HCT116 (cell line): ENCODE data around the gene MED15. TPM values are rescaled to one million over a fixed set of nuclear protein-coding genes. Genes with fewer than 3 reads are reported as not detected.

ENCODE experiments used
- ATAC-seq: fragments of 200-7000 bp; cut with Tn5 transposase; 2 replicates; pipeline ENCODE4 v1.9.1; 2020; ENCODE audit warnings: mild to moderate bottlenecking, moderate library complexity
- BruUV-seq: library from RNA; stranded (reverse); fragments of 400-500 nt; replicated peaks from 2 replicates; lab custom pipeline; 2021; lab: Mats Ljungman, UMichigan
- CTCF ChIA-PET: fragments of 300-600 bp; sonication (Branson Sonifier 250); formaldehyde crosslinking; loops from one replicate; lab custom pipeline; 2021; ENCODE audit warnings: antibody characterized with exemption; lab: Charles Lee
- POLR2A ChIA-PET: fragments of 300-600, 350-600 bp; sonication (Branson Sonifier 250); formaldehyde crosslinking; loops from one replicate; lab custom pipeline; 2021; ENCODE audit warnings: antibody characterized with exemption; lab: Charles Lee
- RAD21 ChIA-PET, 2 experiments: fragments of 300-600 bp; sonication (Branson Sonifier 250); formaldehyde crosslinking; loops; one replicate each; lab custom pipeline; 2023; ENCODE audit warnings: low total read pairs in 2 of 2; ENCODE audit not compliant: uncharacterized antibody in 2 of 2, unreplicated experiment in 2 of 2, low non-redundant PET in 1 of 2; lab: Charles Lee
- DNase-seq: peaks from one replicate; pipeline ENCODE4 v3.0.0-alpha.2; 2010; ENCODE audit warnings: low read depth, low spot score
- H2AFZ ChIP-seq: fragments of 200-600 bp; shearing (Covaris generic), sonication (generic); 2 replicates; pipeline ENCODE4 v1.6.1; 2017; ENCODE audit warnings: low read depth, mixed run types, mixed read lengths, antibody characterized with exemption, low read length; ENCODE audit not compliant: poor library complexity, severe bottlenecking
- H3K27ac ChIP-seq: 2 replicates; pipeline ENCODE4 v1.5.1; 2012; ENCODE audit warnings: low read depth, low read length
- H3K27me3 ChIP-seq: fragments of 200-600 bp; sonication (generic); 2 replicates; pipeline ENCODE4 v1.6.1; 2016; ENCODE audit warnings: mixed run types, low read length, mixed read lengths; ENCODE audit not compliant: insufficient read depth
- H3K36me3 ChIP-seq, 2 experiments: fragments of 200-500 bp in 1 of 2; fragments of 200-600 bp in 1 of 2; sonication (Bioruptor generic) in 1 of 2; sonication (generic) in 1 of 2; 2 replicates each; pipeline versions ENCODE4 v1.5.1 to v1.6.1; 2014 to 2016; ENCODE audit warnings: low read length in 2 of 2, inconsistent platforms in 1 of 2, mixed read lengths in 1 of 2, mixed run types in 1 of 2; ENCODE audit not compliant: insufficient read depth in 2 of 2, control insufficient read depth in 1 of 2
- H3K4me1 ChIP-seq, 2 experiments: fragments of 200-600 bp in 1 of 2; sonication (generic) in 1 of 2; 2 replicates each; pipeline versions ENCODE4 v1.5.1 to v1.6.1; 2012 to 2017; ENCODE audit warnings: low read length in 2 of 2, inconsistent platforms in 1 of 2, mild to moderate bottlenecking in 1 of 2, mixed read lengths in 1 of 2, mixed run types in 1 of 2, moderate library complexity in 1 of 2; ENCODE audit not compliant: insufficient read depth in 2 of 2, control insufficient read depth in 1 of 2
- H3K4me2 ChIP-seq: fragments of 200-600 bp; sonication (generic); 2 replicates; pipeline ENCODE4 v1.6.1; 2017; ENCODE audit warnings: mixed run types, low read length, mixed read lengths
- H3K4me3 ChIP-seq, 2 experiments: fragments of 200-600 bp in 1 of 2; sonication (generic) in 1 of 2; replicated peaks in 1 of 2; 2 replicates each; pipeline ENCODE4 v1.5.1; 2011 to 2016; ENCODE audit warnings: low read length in 2 of 2, control low read depth in 1 of 2, low read depth in 1 of 2, mild to moderate bottlenecking in 1 of 2, mixed read lengths in 1 of 2, mixed run types in 1 of 2
- H3K79me2 ChIP-seq: fragments of 200-600 bp; sonication (generic); 2 replicates; pipeline ENCODE4 v1.6.1; 2017; ENCODE audit warnings: mild to moderate bottlenecking, mixed run types, low read length, moderate library complexity, mixed read lengths; ENCODE audit not compliant: insufficient read depth
- H3K9ac ChIP-seq: fragments of 200-600 bp; sonication (generic); 2 replicates; pipeline ENCODE4 v1.6.1; 2016; ENCODE audit warnings: low read length, mixed read lengths
- H3K9me2 ChIP-seq: fragments of 200-600 bp; sonication (generic), shearing (Covaris generic); 2 replicates; pipeline ENCODE4 v1.6.1; 2017; ENCODE audit warnings: mixed run types, mild to moderate bottlenecking, moderate library complexity; ENCODE audit not compliant: insufficient read depth
- H3K9me3 ChIP-seq, 2 experiments: fragments of 200-500 bp in 1 of 2; fragments of 200-600 bp in 1 of 2; sonication (Bioruptor generic) in 1 of 2; sonication (generic) in 1 of 2; 2 replicates each; pipeline ENCODE4 v1.6.1; 2014 to 2017; ENCODE audit warnings: low read length in 2 of 2, mixed read lengths in 2 of 2, inconsistent platforms in 1 of 2, low read depth in 1 of 2, mild to moderate bottlenecking in 1 of 2, mixed run types in 1 of 2, moderate library complexity in 1 of 2; ENCODE audit not compliant: control insufficient read depth in 1 of 2, insufficient read depth in 1 of 2
- H4K20me1 ChIP-seq: fragments of 200-600 bp; sonication (generic), shearing (Covaris generic); 2 replicates; pipeline ENCODE4 v1.6.1; 2017; ENCODE audit warnings: mixed run types, mild to moderate bottlenecking, moderate library complexity; ENCODE audit not compliant: insufficient read depth
- CEBPB ChIP-seq: IDR thresholded peaks from 2 replicates; pipeline ENCODE4 v1.6.1; 2012; ENCODE audit warnings: low read depth
- EGR1 ChIP-seq: IDR thresholded peaks from 2 replicates; pipeline ENCODE4 v1.6.1; 2012; ENCODE audit warnings: low read depth
- ELF1 ChIP-seq: IDR thresholded peaks from 2 replicates; pipeline ENCODE4 v1.6.1; 2012; ENCODE audit warnings: low read depth, borderline replicate concordance
- FOSL1 ChIP-seq: IDR thresholded peaks from 2 replicates; pipeline ENCODE4 v1.6.1; 2012; ENCODE audit warnings: low read depth
- POLR2A ChIP-seq: IDR thresholded peaks from 2 replicates; pipeline ENCODE4 v1.7.0; 2011; ENCODE audit warnings: borderline replicate concordance; ENCODE audit not compliant: insufficient read depth, insufficient read length; ENCODE audit errors: extremely low read depth
- SP1 ChIP-seq: IDR thresholded peaks from 2 replicates; pipeline ENCODE4 v1.6.1; 2012; ENCODE audit warnings: low read depth
- SRF ChIP-seq: IDR thresholded peaks from 2 replicates; pipeline ENCODE4 v1.6.1; 2012; ENCODE audit warnings: low read depth
- YY1 ChIP-seq: IDR thresholded peaks from 2 replicates; pipeline ENCODE4 v1.6.1; 2011; ENCODE audit warnings: low read length, low read depth, moderate library complexity, mild to moderate bottlenecking; ENCODE audit not compliant: insufficient replicate concordance; ENCODE audit errors: extremely low read depth
- ZNF274 ChIP-seq: fragments of 200-500 bp; sonication (Bioruptor generic); IDR thresholded peaks from 2 replicates; pipeline ENCODE4 v1.6.1; 2014; ENCODE audit warnings: mild to moderate bottlenecking, low read depth, low read length, inconsistent platforms
- intact Hi-C: fragments of 100-400 bp; cut with micrococcal nuclease; formaldehyde crosslinking; loops from 2 replicates; pipeline ENCODE4 v1.10.0; 2022
- total RNA-seq: library from RNA; stranded (reverse); gene quantifications from one replicate; pipeline ENCODE4 v1.2.1, GENCODE V29; 2021; ENCODE audit not compliant: unreplicated experiment
- TF ChIP-seq, protein P1 (sequence below), 3 experiments: fragments of 200-600 bp in 1 of 3; sonication (generic) in 1 of 3; IDR thresholded peaks in 2 of 3; conservative IDR thresholded peaks in 1 of 3; 2 replicates each; pipeline ENCODE4 v1.5.1; 2012 to 2017; ENCODE audit warnings: low read depth in 2 of 3, low read length in 2 of 3, antibody characterized with exemption in 1 of 3, borderline replicate concordance in 1 of 3, control low read depth in 1 of 3, mild to moderate bottlenecking in 1 of 3, mixed read lengths in 1 of 3, mixed run types in 1 of 3, moderate library complexity in 1 of 3; ENCODE audit not compliant: insufficient read depth in 1 of 3
- TF ChIP-seq, protein P2 (sequence below): IDR thresholded peaks from 2 replicates; pipeline ENCODE4 v1.6.1; 2012
- TF ChIP-seq, protein P3 (sequence below): IDR thresholded peaks from 2 replicates; pipeline ENCODE4 v1.6.1; 2012
- TF ChIP-seq, protein P4 (sequence below): IDR thresholded peaks from 2 replicates; pipeline ENCODE4 v1.6.1; 2011; ENCODE audit warnings: mild to moderate bottlenecking, low read length, moderate library complexity; ENCODE audit not compliant: insufficient replicate concordance; ENCODE audit errors: extremely low read depth

Gene MED15
- total RNA-seq, 1 experiment from 2014 or later = 81.3 TPM

DNA sequence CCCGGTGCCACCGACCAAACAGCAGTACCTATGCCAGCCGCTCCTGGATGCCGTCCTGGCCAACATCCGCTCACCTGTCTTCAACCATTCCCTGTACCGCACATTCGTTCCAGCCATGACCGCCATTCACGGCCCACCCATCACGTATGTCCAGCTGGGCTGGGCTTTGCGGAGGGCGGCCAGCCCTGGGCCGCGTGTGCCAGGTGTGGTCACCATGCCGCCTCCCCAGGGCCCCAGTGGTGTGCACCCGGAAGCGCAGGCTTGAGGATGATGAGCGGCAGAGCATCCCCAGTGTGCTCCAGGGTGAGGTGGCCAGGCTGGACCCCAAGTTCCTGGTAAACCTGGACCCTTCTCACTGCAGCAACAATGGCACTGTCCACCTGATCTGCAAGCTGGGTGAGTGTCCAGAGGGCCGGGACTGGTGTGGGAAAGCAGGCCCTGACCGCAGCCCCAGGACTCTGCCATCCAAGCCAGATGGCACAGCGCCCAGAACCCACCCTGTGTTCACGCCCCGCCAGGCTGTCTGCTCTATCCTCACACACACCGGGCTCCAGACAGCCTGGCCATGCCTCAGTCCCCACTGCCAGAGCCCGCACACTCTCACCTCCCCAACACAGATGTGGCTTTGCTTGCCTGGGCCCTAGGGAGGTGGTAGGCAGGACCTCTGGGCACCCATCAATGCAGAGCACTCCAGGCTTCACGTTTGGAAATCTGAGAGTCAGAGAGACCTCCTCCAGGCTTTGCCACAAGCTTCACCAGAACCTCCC lies 77.6 kb downstream of the MED15 start (continued):
- TF ChIP-seq, protein P1, sequence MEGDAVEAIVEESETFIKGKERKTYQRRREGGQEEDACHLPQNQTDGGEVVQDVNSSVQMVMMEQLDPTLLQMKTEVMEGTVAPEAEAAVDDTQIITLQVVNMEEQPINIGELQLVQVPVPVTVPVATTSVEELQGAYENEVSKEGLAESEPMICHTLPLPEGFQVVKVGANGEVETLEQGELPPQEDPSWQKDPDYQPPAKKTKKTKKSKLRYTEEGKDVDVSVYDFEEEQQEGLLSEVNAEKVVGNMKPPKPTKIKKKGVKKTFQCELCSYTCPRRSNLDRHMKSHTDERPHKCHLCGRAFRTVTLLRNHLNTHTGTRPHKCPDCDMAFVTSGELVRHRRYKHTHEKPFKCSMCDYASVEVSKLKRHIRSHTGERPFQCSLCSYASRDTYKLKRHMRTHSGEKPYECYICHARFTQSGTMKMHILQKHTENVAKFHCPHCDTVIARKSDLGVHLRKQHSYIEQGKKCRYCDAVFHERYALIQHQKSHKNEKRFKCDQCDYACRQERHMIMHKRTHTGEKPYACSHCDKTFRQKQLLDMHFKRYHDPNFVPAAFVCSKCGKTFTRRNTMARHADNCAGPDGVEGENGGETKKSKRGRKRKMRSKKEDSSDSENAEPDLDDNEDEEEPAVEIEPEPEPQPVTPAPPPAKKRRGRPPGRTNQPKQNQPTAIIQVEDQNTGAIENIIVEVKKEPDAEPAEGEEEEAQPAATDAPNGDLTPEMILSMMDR (IDR thresholded peaks at IDR 0.05 in 2 of 3, conservative IDR thresholded peaks at IDR 0.05 in 1 of 3; ENCODE audit: borderline replicate concordance in 1 of 3, insufficient read depth in 1 of 3, low read depth in 2 of 3, low read length in 2 of 3) = no peak
- TF ChIP-seq SRF (no peak), POLR2A (no peak), ZNF274 (no peak), CEBPB (no peak)
- TF ChIP-seq, protein P2, sequence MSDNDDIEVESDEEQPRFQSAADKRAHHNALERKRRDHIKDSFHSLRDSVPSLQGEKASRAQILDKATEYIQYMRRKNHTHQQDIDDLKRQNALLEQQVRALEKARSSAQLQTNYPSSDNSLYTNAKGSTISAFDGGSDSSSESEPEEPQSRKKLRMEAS = no peak
- TF ChIP-seq, all 23 proteins: peak for 0

DNA sequence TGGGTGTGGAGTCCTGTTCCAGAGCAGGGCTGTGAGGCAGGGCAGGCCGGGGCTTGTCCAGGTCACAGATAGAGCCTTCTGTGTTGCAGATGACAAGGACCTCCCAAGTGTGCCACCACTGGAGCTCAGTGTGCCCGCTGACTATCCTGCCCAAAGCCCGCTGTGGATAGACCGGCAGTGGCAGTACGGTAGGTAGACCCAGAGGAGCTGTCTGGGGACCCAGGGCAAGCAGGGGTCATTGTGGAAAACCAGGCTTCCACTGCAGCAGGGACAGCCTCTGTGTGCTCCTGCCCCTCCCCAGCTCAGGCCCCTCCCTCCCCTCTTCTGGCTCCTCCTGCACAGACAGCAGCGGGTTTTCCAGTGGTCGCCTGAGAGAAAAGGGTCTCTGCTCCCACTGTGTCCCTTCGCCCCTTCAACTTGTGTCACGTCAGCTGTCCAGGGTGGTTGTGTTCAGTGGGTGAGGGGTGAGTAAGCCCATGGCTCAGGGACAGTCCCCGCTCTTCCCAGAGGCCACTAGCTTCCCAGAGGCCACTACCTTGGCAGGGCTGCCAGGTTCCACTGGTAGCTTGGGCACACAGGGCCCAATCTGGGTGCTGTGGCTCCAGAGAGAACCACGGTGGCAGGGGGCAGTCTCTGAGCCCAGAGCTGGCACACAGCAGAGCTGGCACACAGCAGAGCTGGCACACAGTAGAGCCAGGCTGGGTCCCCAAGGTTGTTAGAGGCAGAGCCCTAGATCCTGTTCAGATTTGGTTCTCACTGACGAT lies 78.4 kb downstream of the MED15 start:
- no peak overlapping the region for H3K9ac ChIP-seq
- H3K9me2 ChIP-seq = no peaks in the 10 kb centered on the region
- no peak overlapping the region; the same call in 1 of the 2 replicates for H3K27ac ChIP-seq
- no peaks in the 10 kb centered on the region for H4K20me1 ChIP-seq
- H3K4me2 ChIP-seq = no peak overlapping the region
- BruUV-seq = no TSS peak
- H3K27me3 ChIP-seq = no peaks in the 10 kb centered on the region
- H3K4me3 ChIP-seq = no peak overlapping the region
- peaks cover 18 to 28% of the 10 kb centered on the region in 2 experiments; a peak in 3 of 4 replicates for H3K36me3 ChIP-seq
- no peaks in the 10 kb centered on the region for H3K9me3 ChIP-seq
- ATAC-seq = no peak
- no peak overlapping the region for H2AFZ ChIP-seq
- intact Hi-C loops = no loop called here
- no peak for TF ChIP-seq YY1
- TF ChIP-seq, protein P3, sequence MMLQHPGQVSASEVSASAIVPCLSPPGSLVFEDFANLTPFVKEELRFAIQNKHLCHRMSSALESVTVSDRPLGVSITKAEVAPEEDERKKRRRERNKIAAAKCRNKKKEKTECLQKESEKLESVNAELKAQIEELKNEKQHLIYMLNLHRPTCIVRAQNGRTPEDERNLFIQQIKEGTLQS = no peak
- no peak for TF ChIP-seq SP1
- TF ChIP-seq, protein P4, sequence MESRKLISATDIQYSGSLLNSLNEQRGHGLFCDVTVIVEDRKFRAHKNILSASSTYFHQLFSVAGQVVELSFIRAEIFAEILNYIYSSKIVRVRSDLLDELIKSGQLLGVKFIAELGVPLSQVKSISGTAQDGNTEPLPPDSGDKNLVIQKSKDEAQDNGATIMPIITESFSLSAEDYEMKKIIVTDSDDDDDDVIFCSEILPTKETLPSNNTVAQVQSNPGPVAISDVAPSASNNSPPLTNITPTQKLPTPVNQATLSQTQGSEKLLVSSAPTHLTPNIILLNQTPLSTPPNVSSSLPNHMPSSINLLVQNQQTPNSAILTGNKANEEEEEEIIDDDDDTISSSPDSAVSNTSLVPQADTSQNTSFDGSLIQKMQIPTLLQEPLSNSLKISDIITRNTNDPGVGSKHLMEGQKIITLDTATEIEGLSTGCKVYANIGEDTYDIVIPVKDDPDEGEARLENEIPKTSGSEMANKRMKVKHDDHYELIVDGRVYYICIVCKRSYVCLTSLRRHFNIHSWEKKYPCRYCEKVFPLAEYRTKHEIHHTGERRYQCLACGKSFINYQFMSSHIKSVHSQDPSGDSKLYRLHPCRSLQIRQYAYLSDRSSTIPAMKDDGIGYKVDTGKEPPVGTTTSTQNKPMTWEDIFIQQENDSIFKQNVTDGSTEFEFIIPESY = no peak
- TF ChIP-seq FOSL1 = no peak
- TF ChIP-seq ELF1 = no peak
- no peak for TF ChIP-seq EGR1
- H3K79me2 ChIP-seq = no peaks in the 10 kb centered on the region
- DNase-seq = no peak
- H3K4me1 ChIP-seq = no peaks in the 10 kb centered on the region
- ChIA-PET RAD21 (no interaction called here), CTCF (no interaction called here), POLR2A (no interaction called here)
